ENCODE data around the gene LYPLAL1. TPM values are rescaled to one million over a fixed set of nuclear protein-coding genes. Genes with fewer than 3 reads are reported as not detected.

The LYPLAL1 gene
- total RNA-seq, 2 experiments from 2014 or later: 24.5 to 30.0 TPM

- ATAC-seq (no peak), DNase-seq (no peak)
- TF ChIP-seq CTCF (IDR thresholded peaks at IDR 0.05): no peak
- CTCF ChIA-PET: interaction anchor here (1.1 kb wide), 1 partner anchor 12 kb away, joined by 5 read pairs; no protein-coding TSS in a partner anchor
- Mint-ChIP-seq H3K27me3 (peaks cover 10% of the 10 kb centered on the region), H3K4me1 (ENCODE audit: low read depth) (no peaks in the 10 kb centered on the region), H3K9me3 (no peaks in the 10 kb centered on the region), H3K4me3 (no peak overlapping the region), H3K36me3 (ENCODE audit: low read depth) (no peaks in the 10 kb centered on the region), H3K27ac (no peak overlapping the region)
- intact Hi-C loops (cut with micrococcal nuclease): no loop called here
- POLR2A ChIA-PET: no interaction called here
Observed at GRCh38 chr1:219160967-219161366, 12.7 kb upstream of the LYPLAL1 start.

GRCh38 chr1:219161371-219161770, 12.3 kb upstream of the LYPLAL1 start:
- no peak overlapping the region for H3K4me3 Mint-ChIP-seq
- ATAC-seq (no peak), DNase-seq (no peak)
- ChIA-PET CTCF (no interaction called here), POLR2A (no interaction called here)
- H3K36me3 Mint-ChIP-seq (ENCODE audit: low read depth): no peaks in the 10 kb centered on the region
- no peak overlapping the region for H3K27ac Mint-ChIP-seq
- TF ChIP-seq CTCF (IDR thresholded peaks at IDR 0.05): no peak
- H3K27me3 Mint-ChIP-seq: peaks cover 10% of the 10 kb centered on the region
- H3K4me1 Mint-ChIP-seq (ENCODE audit: low read depth): no peaks in the 10 kb centered on the region
- H3K9me3 Mint-ChIP-seq: no peaks in the 10 kb centered on the region
- intact Hi-C loops (cut with micrococcal nuclease): no loop called here

GRCh38 chr1:219163401-219163954, 10.2 kb upstream of the LYPLAL1 start:
- TF ChIP-seq CTCF (IDR thresholded peaks at IDR 0.05): no peak
- peaks cover 10% of the 10 kb centered on the region for H3K27me3 Mint-ChIP-seq
- DNase-seq (no peak), ATAC-seq (no peak)
- H3K4me1 Mint-ChIP-seq (ENCODE audit: low read depth): no peaks in the 10 kb centered on the region
- H3K9me3 Mint-ChIP-seq: no peaks in the 10 kb centered on the region
- no peak overlapping the region for H3K27ac Mint-ChIP-seq
- ChIA-PET POLR2A (no interaction called here), CTCF (no interaction called here)
- H3K4me3 Mint-ChIP-seq: no peak overlapping the region
- H3K36me3 Mint-ChIP-seq (ENCODE audit: low read depth): no peaks in the 10 kb centered on the region
- intact Hi-C loops (cut with micrococcal nuclease): no loop called here

GRCh38 chr1:219171192-219171935, 2.3 kb upstream of the LYPLAL1 start:
- peaks cover 10% of the 10 kb centered on the region for H3K36me3 Mint-ChIP-seq (ENCODE audit: low read depth)
- peaks cover 22% of the 10 kb centered on the region for H3K4me1 Mint-ChIP-seq (ENCODE audit: low read depth)
- ChIA-PET CTCF (interaction anchor here (0.8 kb wide), 1 partner anchor 214 kb away, joined by 4 read pairs; no protein-coding TSS in a partner anchor), POLR2A (no interaction called here)
- no peak for TF ChIP-seq CTCF (IDR thresholded peaks at IDR 0.05)
- no peak for ATAC-seq
- no peak overlapping the region for H3K4me3 Mint-ChIP-seq
- DNase-seq: no peak
- intact Hi-C loops (cut with micrococcal nuclease): no loop called here
- no peaks in the 10 kb centered on the region for H3K9me3 Mint-ChIP-seq
- H3K27me3 Mint-ChIP-seq: no peaks in the 10 kb centered on the region
- no peak overlapping the region for H3K27ac Mint-ChIP-seq

GRCh38 chr1:219172821-219173220, 857 bp upstream of the LYPLAL1 start:
- no peaks in the 10 kb centered on the region for H3K27me3 Mint-ChIP-seq
- DNase-seq (no peak), ATAC-seq (no peak)
- peaks cover 34% of the 10 kb centered on the region for H3K4me1 Mint-ChIP-seq (ENCODE audit: low read depth)
- no peak for TF ChIP-seq CTCF (IDR thresholded peaks at IDR 0.05)
- peak overlapping the region; percentile 86 for H3K4me3 Mint-ChIP-seq
- ChIA-PET POLR2A (no interaction called here), CTCF (interaction anchor here (1.6 kb wide), 1 partner anchor 12 kb away, joined by 5 read pairs; no protein-coding TSS in a partner anchor)
- peaks cover 15% of the 10 kb centered on the region for H3K36me3 Mint-ChIP-seq (ENCODE audit: low read depth)
- H3K27ac Mint-ChIP-seq: peak overlapping the region; percentile 93
- H3K9me3 Mint-ChIP-seq: no peaks in the 10 kb centered on the region
- intact Hi-C loops (cut with micrococcal nuclease): no loop called here
